HG03064 (cell line): Measurements from ENCODE around the gene MRNIP.
"Not testable (repeated sequence)": the region's sequence is repeated elsewhere in the genome, so short reads cannot be mapped to it uniquely, and the experiment has no call there.

ENCODE experiments used
- ATAC-seq: cut with Tn5 transposase; IDR thresholded peaks from one replicate; pipeline ENCODE4 v1.9.1; 2021; ENCODE audit warnings: low read depth; ENCODE audit not compliant: unreplicated experiment

The MRNIP gene

DNA sequence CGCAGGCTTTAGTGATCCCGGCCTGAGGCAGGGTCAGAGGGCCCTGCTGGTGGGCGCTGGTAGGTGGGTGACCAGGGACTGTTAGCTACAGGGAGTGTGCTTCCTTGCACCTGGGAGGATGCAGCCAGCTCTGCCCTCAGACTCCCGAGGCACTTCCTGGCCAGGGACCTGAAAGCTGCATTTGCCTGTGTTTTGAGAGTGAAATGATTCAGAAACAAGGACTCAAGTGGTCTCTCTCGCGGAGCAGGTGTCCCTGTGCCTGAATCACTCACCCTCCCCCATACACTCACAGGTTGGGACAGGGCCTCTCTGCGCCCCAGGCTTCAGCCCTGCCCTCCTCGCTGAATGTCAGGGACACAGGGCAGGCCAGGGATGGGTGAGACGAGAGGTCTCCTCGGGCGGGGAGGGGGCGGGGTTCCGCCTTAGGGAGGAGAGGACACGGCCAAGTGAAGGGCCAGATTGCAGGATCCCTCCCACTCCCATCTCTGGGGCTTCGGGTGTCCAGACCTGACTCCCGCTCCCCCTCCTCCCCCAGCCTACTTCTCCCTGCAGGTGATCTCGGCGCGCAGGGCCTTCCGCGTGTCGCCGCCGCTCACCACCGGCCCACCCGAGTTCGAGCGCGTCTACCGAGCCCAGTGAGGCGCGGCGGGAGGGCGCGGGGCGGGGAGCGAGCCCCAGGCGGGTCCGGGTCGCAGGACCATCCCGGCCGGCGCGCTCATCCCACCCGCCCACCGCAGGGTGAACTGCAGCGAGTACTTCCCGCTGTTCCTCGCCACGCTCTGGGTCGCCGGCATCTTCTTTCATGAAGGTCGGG, 63.4 kb downstream of the MRNIP start:
- ATAC-seq = no peak

DNA sequence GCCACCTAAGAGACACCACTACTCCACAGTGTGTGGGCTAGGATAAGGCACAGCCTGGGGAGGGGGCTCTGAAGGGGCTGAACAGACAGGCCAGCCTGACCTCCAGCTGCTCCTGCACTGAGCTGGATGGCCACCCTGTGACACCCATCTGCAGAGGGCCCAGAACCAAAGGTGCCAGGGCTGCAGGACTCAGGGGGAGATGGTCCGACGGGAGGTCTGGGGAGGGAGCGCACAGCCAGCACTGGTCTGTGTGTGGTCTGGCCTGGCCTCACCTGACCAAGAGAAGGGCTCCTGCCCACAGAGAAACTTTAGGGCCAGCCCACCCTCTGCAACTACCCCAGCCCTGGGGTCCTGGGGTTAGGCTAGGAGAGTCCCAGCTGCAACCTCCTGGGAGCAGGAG, 64.0 kb downstream of the MRNIP start:
- no peak for ATAC-seq

DNA sequence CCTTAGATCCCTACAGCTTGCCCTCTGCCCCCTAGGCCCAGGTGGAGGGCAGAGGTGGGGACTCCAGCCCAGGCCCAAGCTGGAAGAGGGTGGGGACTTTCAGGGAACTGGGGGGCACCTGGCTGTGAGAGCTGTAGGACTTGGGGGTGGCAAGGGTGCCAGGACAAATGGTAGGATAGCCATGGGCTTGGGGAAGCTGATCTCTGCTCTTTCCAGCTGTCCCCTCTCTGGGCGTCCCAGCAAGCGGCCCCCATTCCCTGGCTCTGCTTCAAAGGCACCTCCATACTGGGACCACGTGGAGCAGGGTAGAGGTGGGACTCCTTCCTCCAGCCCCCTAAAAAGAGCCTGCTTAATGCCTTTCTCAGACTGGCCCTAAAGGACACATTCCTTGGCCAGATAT, 64.4 kb downstream of the MRNIP start:
- ATAC-seq = no peak

DNA sequence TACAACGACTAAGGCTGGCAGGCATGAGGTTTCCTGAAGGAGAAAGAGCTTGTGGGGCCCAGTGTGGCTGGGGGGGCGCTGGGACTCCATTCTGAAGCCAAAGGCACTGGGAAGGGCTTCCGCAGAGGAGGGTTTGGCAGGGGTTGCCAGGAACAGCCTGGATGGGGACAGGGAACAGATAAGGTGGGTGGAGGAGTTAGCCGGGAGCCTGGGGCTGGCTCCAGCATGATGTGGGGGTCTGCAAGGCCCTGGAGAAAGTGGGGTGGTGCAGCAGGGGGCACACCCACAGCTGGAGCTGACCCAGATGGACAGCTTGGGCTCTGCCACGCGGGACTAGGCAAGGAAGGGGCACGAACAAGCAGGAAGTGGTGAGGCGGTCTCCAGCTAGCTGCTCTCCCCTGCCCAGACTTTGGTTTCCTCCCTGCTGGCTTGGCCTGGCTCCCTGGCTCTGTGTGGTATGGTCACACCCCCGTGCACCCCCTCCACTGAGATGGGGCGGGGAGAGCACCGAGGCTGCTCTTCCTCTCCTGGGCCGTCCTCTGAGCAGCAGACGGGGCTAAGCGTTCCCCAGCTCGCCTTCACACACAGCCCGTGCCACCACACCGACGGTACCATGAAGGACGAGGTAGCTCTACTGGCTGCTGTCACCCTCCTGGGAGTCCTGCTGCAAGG, 65.0 kb downstream of the MRNIP start, which contains the start of gene LTC4S:
Gene LTC4S (plus strand): TSS at position 519 of the 672 bp plus-strand sequence. CDS start 95 bp downstream, at position 614.
- no peak for ATAC-seq

- ATAC-seq = no peak
Observed at GRCh38 chr5:179792612-179793467, 65.8 kb downstream of the MRNIP start.

GRCh38 chr5:179791881-179792611, 66.6 kb downstream of the MRNIP start:
- no peak for ATAC-seq

GRCh38 chr5:179789278-179789677, 69.3 kb downstream of the MRNIP start:
- ATAC-seq = not testable (repeated sequence)

DNA sequence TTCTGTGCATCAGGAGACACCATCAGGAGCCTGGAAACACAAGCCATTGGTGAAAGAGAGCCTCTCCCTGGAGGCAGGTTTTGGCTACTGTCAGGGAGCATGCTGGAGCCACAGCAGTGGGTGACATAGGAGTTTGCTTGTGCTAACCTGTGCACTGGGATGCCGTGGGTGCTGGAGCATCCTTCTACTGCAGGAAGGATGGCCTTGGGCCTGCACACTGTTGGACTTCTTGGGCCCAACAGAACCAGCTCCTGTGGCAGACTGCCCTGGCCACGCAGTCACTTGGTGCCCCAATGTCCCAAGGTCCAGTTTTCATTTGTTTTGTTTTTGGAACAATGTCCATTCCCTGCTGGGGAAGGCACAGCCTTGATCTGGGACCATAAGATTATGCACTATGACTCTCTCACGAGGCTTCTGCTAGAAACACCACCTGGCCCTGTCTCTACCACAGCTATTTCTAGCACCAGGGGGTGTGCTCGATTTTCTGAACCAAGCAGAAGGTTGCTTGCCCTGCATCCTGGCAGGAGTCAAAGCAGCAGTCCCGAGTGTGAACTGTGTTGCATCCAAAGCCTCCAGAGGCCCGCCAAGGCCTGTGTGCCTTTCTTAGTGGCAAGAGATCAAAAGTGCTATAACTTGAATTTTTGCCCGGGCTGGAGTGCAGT, 70.3 kb downstream of the MRNIP start:
- ATAC-seq = no peak
